ENCODE measurements around the gene COL2A1. TPM values are rescaled to one million over a fixed set of nuclear protein-coding genes. Genes with fewer than 3 reads are reported as not detected.

Gene COL2A1
- total RNA-seq, 1 donor from 2014 or later, result 86.4 TPM

DNA sequence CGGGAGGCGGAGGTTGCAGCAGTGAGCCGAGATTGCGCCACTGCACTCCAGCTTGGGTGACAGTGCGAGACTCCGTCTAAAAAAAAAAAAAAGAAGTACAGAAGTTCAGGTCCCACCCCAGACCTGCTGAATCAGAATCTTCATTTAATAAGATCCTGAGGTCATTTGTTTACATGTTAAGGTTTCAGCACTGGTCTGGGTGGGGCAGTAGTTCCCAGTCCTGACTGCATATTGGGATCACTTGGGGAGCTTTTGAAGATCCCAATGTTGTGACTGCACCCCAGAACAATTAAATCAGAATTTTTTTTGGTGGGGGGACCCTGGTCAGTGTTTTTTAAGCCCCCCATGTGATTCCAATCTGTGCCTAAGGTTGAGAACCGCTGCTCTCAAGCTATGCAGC is 11.7 kb upstream of the COL2A1 start:
- H3K27me3 Mint-ChIP-seq (ENCODE audit: low read depth), result peaks cover 40% of the 10 kb centered on the region
- no peak overlapping the region for H3K4me3 Mint-ChIP-seq
- no peaks in the 10 kb centered on the region for H3K9me3 Mint-ChIP-seq
- TF ChIP-seq, protein P1, sequence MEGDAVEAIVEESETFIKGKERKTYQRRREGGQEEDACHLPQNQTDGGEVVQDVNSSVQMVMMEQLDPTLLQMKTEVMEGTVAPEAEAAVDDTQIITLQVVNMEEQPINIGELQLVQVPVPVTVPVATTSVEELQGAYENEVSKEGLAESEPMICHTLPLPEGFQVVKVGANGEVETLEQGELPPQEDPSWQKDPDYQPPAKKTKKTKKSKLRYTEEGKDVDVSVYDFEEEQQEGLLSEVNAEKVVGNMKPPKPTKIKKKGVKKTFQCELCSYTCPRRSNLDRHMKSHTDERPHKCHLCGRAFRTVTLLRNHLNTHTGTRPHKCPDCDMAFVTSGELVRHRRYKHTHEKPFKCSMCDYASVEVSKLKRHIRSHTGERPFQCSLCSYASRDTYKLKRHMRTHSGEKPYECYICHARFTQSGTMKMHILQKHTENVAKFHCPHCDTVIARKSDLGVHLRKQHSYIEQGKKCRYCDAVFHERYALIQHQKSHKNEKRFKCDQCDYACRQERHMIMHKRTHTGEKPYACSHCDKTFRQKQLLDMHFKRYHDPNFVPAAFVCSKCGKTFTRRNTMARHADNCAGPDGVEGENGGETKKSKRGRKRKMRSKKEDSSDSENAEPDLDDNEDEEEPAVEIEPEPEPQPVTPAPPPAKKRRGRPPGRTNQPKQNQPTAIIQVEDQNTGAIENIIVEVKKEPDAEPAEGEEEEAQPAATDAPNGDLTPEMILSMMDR (IDR thresholded peaks at IDR 0.05; ENCODE audit: unreplicated experiment), result no peak
- no peaks in the 10 kb centered on the region for H3K36me3 Mint-ChIP-seq
- H3K27ac Mint-ChIP-seq, result no peak overlapping the region
- H3K4me1 Mint-ChIP-seq, result peaks cover 3% of the 10 kb centered on the region
- DNase-seq (ENCODE audit: low spot score in 2 of 2, unreplicated experiment in 2 of 2), result no peak

GRCh38 chr12:48015129-48015528 is 10.9 kb upstream of the COL2A1 start:
- Mint-ChIP-seq H3K36me3 (no peaks in the 10 kb centered on the region), H3K27ac (no peak overlapping the region), H3K4me1 (peaks cover 5% of the 10 kb centered on the region), H3K4me3 (no peak overlapping the region), H3K9me3 (no peaks in the 10 kb centered on the region), H3K27me3 (ENCODE audit: low read depth) (peaks cover 43% of the 10 kb centered on the region)
- DNase-seq (ENCODE audit: low spot score in 2 of 2, unreplicated experiment in 2 of 2), result no peak
- TF ChIP-seq, protein P1 (IDR thresholded peaks at IDR 0.05; ENCODE audit: unreplicated experiment), result no peak

GRCh38 chr12:48013287-48013686 is 9.0 kb upstream of the COL2A1 start:
- Mint-ChIP-seq H3K4me3 (no peak overlapping the region), H3K27me3 (ENCODE audit: low read depth) (peaks cover 54% of the 10 kb centered on the region), H3K27ac (no peak overlapping the region), H3K4me1 (peaks cover 10% of the 10 kb centered on the region), H3K9me3 (no peaks in the 10 kb centered on the region), H3K36me3 (no peaks in the 10 kb centered on the region)
- TF ChIP-seq, protein P1 (IDR thresholded peaks at IDR 0.05; ENCODE audit: unreplicated experiment), result no peak
- DNase-seq (ENCODE audit: low spot score in 2 of 2, unreplicated experiment in 2 of 2), result no peak

GRCh38 chr12:48012070-48012469 is 7.8 kb upstream of the COL2A1 start:
- peaks cover 59% of the 10 kb centered on the region for H3K27me3 Mint-ChIP-seq (ENCODE audit: low read depth)

GRCh38 chr12:48010366-48010970 is 6.2 kb upstream of the COL2A1 start:
- Mint-ChIP-seq H3K4me3 (no peak overlapping the region), H3K9me3 (no peaks in the 10 kb centered on the region), H3K27me3 (ENCODE audit: low read depth) (peaks cover 72% of the 10 kb centered on the region), H3K4me1 (peaks cover 15% of the 10 kb centered on the region), H3K36me3 (no peaks in the 10 kb centered on the region), H3K27ac (no peak overlapping the region)
- TF ChIP-seq, protein P1 (IDR thresholded peaks at IDR 0.05; ENCODE audit: unreplicated experiment), result no peak
- DNase-seq (ENCODE audit: low spot score in 2 of 2, unreplicated experiment in 2 of 2), result no peak

More at GRCh38 chr12:48012070-48012469, 7.8 kb upstream of the COL2A1 start:
- peaks cover 12% of the 10 kb centered on the region for H3K4me1 Mint-ChIP-seq
- TF ChIP-seq, protein P1 (IDR thresholded peaks at IDR 0.05; ENCODE audit: unreplicated experiment), result no peak
- no peaks in the 10 kb centered on the region for H3K36me3 Mint-ChIP-seq
- no peaks in the 10 kb centered on the region for H3K9me3 Mint-ChIP-seq
- H3K27ac Mint-ChIP-seq, result no peak overlapping the region
- no peak for DNase-seq (ENCODE audit: low spot score in 2 of 2, unreplicated experiment in 2 of 2)
- no peak overlapping the region for H3K4me3 Mint-ChIP-seq
